GM23248 (cell line): Measurements from ENCODE around the gene GALT. TPM values are rescaled to one million over a fixed set of nuclear protein-coding genes. Genes with fewer than 3 reads are reported as not detected.

ENCODE experiments used
- DNase-seq: peaks from one replicate; pipeline ENCODE4 v3.0.0-alpha.2; 2015
- H2AFZ ChIP-seq: fragments of 200-600 bp; sonication (generic); 2 replicates; pipeline ENCODE4 v1.6.1; 2016; ENCODE audit warnings: antibody characterized with exemption
- H3F3A ChIP-seq: fragments of 200-600 bp; sonication (generic); 2 replicates; pipeline ENCODE4 v1.6.1; 2016; ENCODE audit warnings: mild to moderate bottlenecking, antibody characterized with exemption, mixed run types; ENCODE audit not compliant: insufficient read depth
- H3K27ac ChIP-seq: fragments of 200-600 bp; sonication (generic); 2 replicates; pipeline ENCODE4 v1.5.1; 2016; ENCODE audit warnings: mild to moderate bottlenecking
- H3K27me3 ChIP-seq: fragments of 200-600 bp; sonication (generic); replicated peaks from 2 replicates; pipeline ENCODE4 v1.6.1; 2016; ENCODE audit warnings: mild to moderate bottlenecking; ENCODE audit not compliant: insufficient read depth
- H3K36me3 ChIP-seq: fragments of 200-600 bp; sonication (generic); 2 replicates; pipeline ENCODE4 v1.6.1; 2016; ENCODE audit warnings: low read depth, mild to moderate bottlenecking
- H3K4me1 ChIP-seq: fragments of 200-600 bp; sonication (generic); 2 replicates; pipeline ENCODE4 v1.6.1; 2016; ENCODE audit warnings: mild to moderate bottlenecking; ENCODE audit not compliant: insufficient read depth
- H3K4me2 ChIP-seq: fragments of 200-600 bp; sonication (generic); one replicate; pipeline ENCODE4 v1.6.1; 2016; ENCODE audit warnings: mild to moderate bottlenecking; ENCODE audit not compliant: unreplicated experiment
- H3K4me3 ChIP-seq: fragments of 200-600 bp; sonication (generic); 2 replicates; pipeline ENCODE4 v1.5.1; 2016; ENCODE audit warnings: mild to moderate bottlenecking
- H3K79me2 ChIP-seq: fragments of 200-600 bp; sonication (generic); 2 replicates; pipeline ENCODE4 v1.6.1; 2016; ENCODE audit warnings: mild to moderate bottlenecking; ENCODE audit not compliant: insufficient read depth
- H3K9ac ChIP-seq: fragments of 200-600 bp; sonication (generic); 2 replicates; pipeline ENCODE4 v1.6.1; 2016; ENCODE audit warnings: mild to moderate bottlenecking
- H3K9me2 ChIP-seq: fragments of 200-600 bp; sonication (generic); 2 replicates; pipeline ENCODE4 v1.6.1; 2016; ENCODE audit warnings: mixed run types, mild to moderate bottlenecking, moderate library complexity; ENCODE audit not compliant: insufficient read depth
- H3K9me3 ChIP-seq: fragments of 200-600 bp; sonication (generic); one replicate; pipeline ENCODE4 v1.6.1; 2017; ENCODE audit warnings: low read depth
- H4K20me1 ChIP-seq: fragments of 200-600 bp; sonication (generic); 2 replicates; pipeline ENCODE4 v1.6.0; 2016; ENCODE audit not compliant: insufficient read depth
- EZH2 ChIP-seq: fragments of 200-600 bp; sonication (generic); IDR thresholded peaks from 2 replicates; pipeline ENCODE4 v1.6.1; 2018; ENCODE audit warnings: antibody characterized with exemption, mild to moderate bottlenecking; ENCODE audit not compliant: insufficient read depth, poor library complexity, severe bottlenecking
- EZH2phosphoT487 ChIP-seq: fragments of 200-600 bp; sonication (generic); IDR thresholded peaks from 2 replicates; pipeline ENCODE4 v1.6.1; 2018; ENCODE audit warnings: antibody characterized with exemption, moderate library complexity, mild to moderate bottlenecking, low read depth; ENCODE audit not compliant: insufficient read depth
- WGBS, 2 experiments: methylation state at CpG; one replicate each; pipeline ENCODE4 v1.1.6; 2015 to 2017; ENCODE audit warnings: low lambda C conversion rate in 2 of 2, low coverage in 1 of 2; ENCODE audit errors: missing lambda C conversion rate in 2 of 2; 5-methylcytosine and 5-hydroxymethylcytosine counted together
- in situ Hi-C: fragments of 300-500 bp; cut with MboI; formaldehyde crosslinking; loops from 2 replicates; pipeline ENCODE4 v1.15.0; 2020
- polyA plus RNA-seq: library from polyadenylated mRNA; unstranded; fragments of >200 nt; fragmentation: Nextera tagmentation; extraction: Ambion mirVana; gene quantifications from 2 replicates; pipeline ENCODE4 v1.2.1, GENCODE V29; 2016
- small RNA-seq: library from RNA; depleted of rRNA; stranded (forward); fragments of <200 nt; gene quantifications from one replicate; pipeline ENCODE3, GENCODE V24; 2014; ENCODE audit warnings: low read depth, low replicate concordance
- total RNA-seq: library from RNA; depleted of rRNA; stranded (reverse); fragments of >200 nt; shearing (Covaris generic); gene quantifications from 2 replicates; pipeline ENCODE4 v1.2.3, GENCODE V29; 2014; rRNA removed

Gene GALT
- total and polyA plus RNA-seq, 2 experiments from 2014 or later: 25.5 to 29.1 TPM

DNA sequence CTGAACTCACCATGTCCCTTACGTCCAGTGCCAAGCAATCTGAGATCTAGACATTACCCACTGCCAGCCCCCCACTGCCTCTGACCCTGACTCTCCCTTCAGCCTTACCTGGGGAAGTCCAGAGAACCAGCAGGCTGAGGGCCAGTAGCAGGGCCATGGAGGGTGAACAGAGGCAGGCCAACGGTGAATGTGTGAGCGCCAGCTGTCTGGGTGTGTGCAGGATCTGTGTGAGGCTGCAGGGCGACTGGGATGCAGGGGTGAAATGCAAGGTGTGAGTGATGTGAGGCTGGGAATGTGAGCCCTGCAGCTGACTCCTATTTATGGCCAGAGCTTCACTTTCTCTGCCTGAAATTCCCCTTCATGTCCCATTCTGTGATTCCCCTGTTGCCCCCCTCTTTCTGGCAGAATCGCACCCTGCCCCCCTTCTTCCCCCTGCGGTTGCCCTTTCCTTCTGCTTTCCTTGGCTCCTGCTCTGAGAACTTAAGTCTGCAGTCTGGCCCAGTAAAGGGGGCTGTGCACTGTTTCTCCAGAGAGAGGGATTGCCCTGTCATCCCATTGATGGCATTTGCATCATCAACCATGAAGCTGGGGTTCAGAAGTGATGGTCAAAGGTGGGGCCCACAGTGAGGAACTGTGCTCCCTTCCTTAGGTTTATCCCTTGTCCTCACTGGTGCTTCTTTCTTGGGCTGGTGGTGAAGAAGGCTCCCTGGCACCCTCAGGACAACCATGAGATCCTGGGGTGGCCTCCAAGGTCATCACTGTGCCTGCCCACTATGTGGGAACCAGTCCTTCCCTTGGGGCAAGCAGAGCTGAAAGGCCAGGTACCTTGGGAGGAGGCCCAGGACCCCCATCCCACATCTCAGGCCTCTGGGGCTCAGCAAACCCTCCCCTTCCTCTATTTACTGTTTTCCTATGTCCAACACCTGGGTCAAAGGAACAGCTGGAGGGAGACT is 44.8 kb downstream of the GALT start, which contains the start of gene CCL19:
CCL19 (minus strand) TSS at position 294 of the 953 bp plus-strand sequence; CDS start at position 157, 137 bp downstream.
- DNase-seq: no peak
- no peaks in the 10 kb centered on the region for H3K36me3 ChIP-seq
- no peaks in the 10 kb centered on the region for H3K79me2 ChIP-seq
- 74 to 80% methylated on average over 5 to 6 of the region's 6 CpGs for WGBS, 2 experiments
- no peaks in the 10 kb centered on the region for H3F3A ChIP-seq
- no peaks in the 10 kb centered on the region for H3K9me2 ChIP-seq
- no peak within 1 kb of the TSS for H3K4me2 ChIP-seq
- no peak within 1 kb of the TSS for H3K9ac ChIP-seq
- in situ Hi-C loops: no loop called here
- H3K27me3 ChIP-seq: no peaks in the 10 kb centered on the region
- TF ChIP-seq EZH2phosphoT487: no peak
- TF ChIP-seq EZH2: no peak
- no peaks in the 10 kb centered on the region for H4K20me1 ChIP-seq
- H3K4me1 ChIP-seq: peaks cover 7% of the 10 kb centered on the region
- no peak within 1 kb of the TSS for H2AFZ ChIP-seq
- H3K4me3 ChIP-seq: no peak within 1 kb of the TSS
- no peak within 1 kb of the TSS for H3K27ac ChIP-seq
- no peaks in the 10 kb centered on the region for H3K9me3 ChIP-seq

DNA sequence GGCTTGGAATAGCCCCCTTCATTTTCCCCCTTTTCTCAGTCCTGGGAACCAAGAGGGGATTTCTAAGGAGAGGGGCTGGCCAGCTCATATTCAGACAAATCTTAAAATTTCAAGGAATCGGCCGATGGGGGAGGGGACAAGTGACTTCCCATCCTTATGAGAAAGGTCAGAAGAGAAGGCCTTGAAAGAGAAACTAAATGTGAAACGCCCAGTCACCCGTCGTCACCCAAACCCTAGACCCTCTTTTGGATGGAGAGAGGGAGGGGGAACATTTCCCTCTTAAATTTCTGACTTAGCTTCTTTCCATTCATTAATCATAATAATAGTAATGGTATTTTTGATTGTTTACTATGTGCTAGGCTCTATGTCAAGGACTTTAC is 45.5 kb downstream of the GALT start:
- WGBS, 2 experiments: 90 to 93% methylated on average over 5 of the region's 5 CpGs
- H3K4me3 ChIP-seq: no peak overlapping the region
- no peaks in the 10 kb centered on the region for H4K20me1 ChIP-seq
- H3K4me1 ChIP-seq: 0 out of 2 replicates have a peak, but pooled peaks cover under 1% of the 10 kb centered on the region
- H3K9ac ChIP-seq: no peak overlapping the region
- no peaks in the 10 kb centered on the region for H3K79me2 ChIP-seq
- H3K36me3 ChIP-seq: no peaks in the 10 kb centered on the region
- H3K27ac ChIP-seq: no peak overlapping the region
- no peaks in the 10 kb centered on the region for H3K9me2 ChIP-seq
- no peak overlapping the region for H3K4me2 ChIP-seq
- H3K27me3 ChIP-seq: no peaks in the 10 kb centered on the region
- H2AFZ ChIP-seq: no peak overlapping the region
- in situ Hi-C loops: no loop called here
- no peaks in the 10 kb centered on the region for H3F3A ChIP-seq
- no peak for TF ChIP-seq EZH2
- no peak for TF ChIP-seq EZH2phosphoT487
- no peaks in the 10 kb centered on the region for H3K9me3 ChIP-seq
- DNase-seq: no peak

- Histone ChIP-seq H3K4me3 (no peak overlapping the region), H3K27me3 (no peaks in the 10 kb centered on the region), H3K9ac (no peak overlapping the region), H3K36me3 (no peaks in the 10 kb centered on the region), H4K20me1 (no peaks in the 10 kb centered on the region), H2AFZ (no peak overlapping the region), H3K4me1 (no peaks in the 10 kb centered on the region), H3K79me2 (no peaks in the 10 kb centered on the region), H3K4me2 (no peak overlapping the region), H3K9me3 (no peaks in the 10 kb centered on the region), H3K9me2 (no peaks in the 10 kb centered on the region), H3K27ac (no peak overlapping the region), H3F3A (no peaks in the 10 kb centered on the region)
- WGBS, 2 experiments: 69 to 73% methylated on average over 2 of the region's 2 CpGs
- in situ Hi-C loops: no loop called here
- DNase-seq: no peak
- TF ChIP-seq EZH2phosphoT487: no peak
- TF ChIP-seq EZH2: no peak
Measured at GRCh38 chr9:34693560-34693959, 47.1 kb downstream of the GALT start.

GRCh38 chr9:34694811-34695210 is 48.3 kb downstream of the GALT start:
- Histone ChIP-seq H3K27me3 (no peaks in the 10 kb centered on the region), H2AFZ (no peak overlapping the region), H3K79me2 (no peaks in the 10 kb centered on the region), H3K36me3 (no peaks in the 10 kb centered on the region), H3K4me1 (no peaks in the 10 kb centered on the region), H3K27ac (no peak overlapping the region), H3K4me2 (no peak overlapping the region), H3K9me3 (no peaks in the 10 kb centered on the region), H4K20me1 (no peaks in the 10 kb centered on the region), H3K9ac (no peak overlapping the region), H3K9me2 (no peaks in the 10 kb centered on the region), H3F3A (no peaks in the 10 kb centered on the region), H3K4me3 (no peak overlapping the region)
- DNase-seq: no peak
- in situ Hi-C loops: no loop called here
- TF ChIP-seq EZH2: no peak
- no peak for TF ChIP-seq EZH2phosphoT487

Small RNA genes lying within 50 kb of the gene (small RNA-seq; reads per million reads assigned to genes)
- gene CCL27: not detected

Other genes with a start within 250 kb of the GALT start
- gene FAM219A, start 188.1 kb upstream of the GALT start, total RNA-seq: 9.1 and 12.3 TPM in 2 replicates
- 7.6 and 7.8 TPM in 2 replicates for gene FAM219A, start 188.1 kb upstream of the GALT start, polyA plus RNA-seq
- gene DNAI1, start 187.9 kb upstream of the GALT start, total RNA-seq: not detected in 2 replicates
- not detected in 2 replicates for gene DNAI1, start 187.9 kb upstream of the GALT start, polyA plus RNA-seq
- gene ENHO, start 123.7 kb upstream of the GALT start, total RNA-seq: not detected in 2 replicates
- 0.35 TPM in 1 of 2 replicates, not detected in the other for gene ENHO, start 123.7 kb upstream of the GALT start, polyA plus RNA-seq
- gene CNTFR, start 57.0 kb upstream of the GALT start, total RNA-seq: not detected in 2 replicates
- gene CNTFR, start 57.0 kb upstream of the GALT start, polyA plus RNA-seq: not detected in 2 replicates
- gene RPP25L, start 34.6 kb upstream of the GALT start, total RNA-seq: 16.9 and 28.7 TPM in 2 replicates
- gene RPP25L, start 34.6 kb upstream of the GALT start, polyA plus RNA-seq: 21.0 and 25.0 TPM in 2 replicates
- gene DCTN3, start 26.2 kb upstream of the GALT start, total RNA-seq: 77.1 and 130 TPM in 2 replicates
- gene DCTN3, start 26.2 kb upstream of the GALT start, polyA plus RNA-seq: 148 and 161 TPM in 2 replicates
- gene ARID3C, start 17.6 kb upstream of the GALT start, total RNA-seq: 0.11 and 0.38 TPM in 2 replicates
- not detected in 2 replicates for gene ARID3C, start 17.6 kb upstream of the GALT start, polyA plus RNA-seq
- gene SIGMAR1, start 8.9 kb upstream of the GALT start, total RNA-seq: 138 and 148 TPM in 2 replicates
- gene SIGMAR1, start 8.9 kb upstream of the GALT start, polyA plus RNA-seq: 142 and 147 TPM in 2 replicates
- gene IL11RA, start 5.5 kb downstream of the GALT start, total RNA-seq: 50.7 and 52.3 TPM in 2 replicates
- 44.0 and 44.1 TPM in 2 replicates for gene IL11RA, start 5.5 kb downstream of the GALT start, polyA plus RNA-seq
- gene CCL27, start 16.0 kb downstream of the GALT start, total RNA-seq: not detected in 2 replicates
- 0.48 and 0.50 TPM in 2 replicates for gene CCL27, start 16.0 kb downstream of the GALT start, polyA plus RNA-seq
- not detected in 2 replicates for gene CCL19, start 44.6 kb downstream of the GALT start, total RNA-seq
- not detected in 2 replicates for gene CCL19, start 44.6 kb downstream of the GALT start, polyA plus RNA-seq
- not detected in 2 replicates for gene CCL21, start 63.5 kb downstream of the GALT start, total RNA-seq
- not detected in 2 replicates for gene CCL21, start 63.5 kb downstream of the GALT start, polyA plus RNA-seq